Skeletal muscle satellite cell (primary cell): ENCODE measurements around the gene SNX17.
"Not testable (repeated sequence)": the region's sequence is repeated elsewhere in the genome, so short reads cannot be mapped to it uniquely, and the experiment has no call there.

Experiments used
- H3K27me3 ChIP-seq: 2 replicates; pipeline ENCODE4 v1.7.0; 2013; ENCODE audit warnings: low read length; ENCODE audit not compliant: control insufficient read depth, insufficient read depth
- H3K36me3 ChIP-seq: 2 replicates; pipeline ENCODE4 v1.7.0; 2013; ENCODE audit warnings: mild to moderate bottlenecking, control low read depth, low read length; ENCODE audit not compliant: insufficient read depth
- H3K4me1 ChIP-seq: 2 replicates; pipeline ENCODE4 v1.7.0; 2013; ENCODE audit warnings: low read length; ENCODE audit not compliant: control insufficient read depth, insufficient read depth
- H3K4me2 ChIP-seq: 2 replicates; pipeline ENCODE4 v1.7.0; 2013; ENCODE audit warnings: mild to moderate bottlenecking, low read length
- H3K4me3 ChIP-seq: 2 replicates; pipeline ENCODE4 v1.7.0; 2013; ENCODE audit warnings: low read length
- H3K9ac ChIP-seq: 2 replicates; pipeline ENCODE4 v1.7.0; 2013; ENCODE audit warnings: mild to moderate bottlenecking, low read depth, low read length, moderate library complexity
- H3K9me3 ChIP-seq: replicated peaks from 2 replicates; pipeline ENCODE4 v1.7.0; 2013; ENCODE audit warnings: mild to moderate bottlenecking, control low read depth, low read length

The SNX17 gene

DNA sequence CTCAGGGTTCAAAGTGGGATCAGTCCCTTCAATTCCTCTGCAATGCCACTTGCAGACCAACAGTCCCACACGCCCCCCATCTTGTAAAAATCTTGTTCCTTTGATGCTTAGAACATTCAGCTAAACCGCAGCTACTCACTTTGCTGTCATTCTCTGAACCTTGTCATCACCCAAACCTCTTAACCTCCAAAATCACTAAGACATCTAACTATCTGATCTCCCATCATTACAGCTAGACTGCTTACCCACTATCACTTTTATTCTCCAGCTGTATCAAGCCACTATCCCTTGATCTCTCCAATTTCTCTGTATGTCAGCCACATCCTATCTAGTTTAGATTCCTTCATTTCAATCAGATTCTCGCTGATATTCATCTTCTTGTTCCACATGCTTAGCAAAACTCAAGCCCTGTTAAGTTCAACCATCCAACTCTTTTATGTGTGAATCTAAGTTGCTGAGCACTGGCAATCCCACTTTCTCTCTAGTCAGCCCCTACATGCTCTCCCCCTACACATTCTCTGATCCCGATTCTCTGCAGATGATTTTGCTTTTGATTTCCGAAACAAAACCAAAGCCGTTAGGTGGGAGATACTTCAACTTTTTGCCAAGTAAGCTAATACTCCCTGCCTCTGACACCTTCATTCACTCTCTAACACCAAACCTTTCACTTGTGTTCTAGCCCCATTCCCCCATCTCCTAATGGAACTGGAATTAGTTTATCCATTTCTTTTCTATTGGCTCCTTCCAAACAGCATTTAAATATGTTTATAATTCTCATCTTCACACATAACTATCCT lies 18.4 kb upstream of the SNX17 start:
- Histone ChIP-seq H3K9ac (no peak overlapping the region), H3K4me2 (no peak overlapping the region), H3K4me1 (peaks cover 28% of the 10 kb centered on the region)

DNA sequence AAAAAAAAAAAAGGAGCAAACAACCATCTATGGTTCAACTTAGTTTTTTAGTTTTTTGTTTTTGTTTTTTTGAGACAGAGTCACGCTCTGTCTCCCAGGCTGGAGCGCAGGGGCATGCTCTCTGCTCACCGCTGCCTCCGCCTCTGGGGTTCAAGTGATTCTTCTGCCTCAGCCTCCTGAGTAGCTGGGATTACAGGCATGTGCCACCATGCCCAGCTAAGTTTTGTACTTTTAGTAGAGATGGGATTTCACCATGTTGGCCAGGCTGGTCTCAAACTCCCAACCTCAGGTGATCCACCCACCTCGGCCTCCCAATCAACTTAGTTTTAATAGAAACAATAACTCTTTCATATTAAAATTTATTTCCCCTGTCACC lies 17.0 kb upstream of the SNX17 start:
- H3K4me1 ChIP-seq = peaks cover 32% of the 10 kb centered on the region
- not testable (repeated sequence) for H3K27me3 ChIP-seq, H3K36me3 ChIP-seq, H3K4me3 ChIP-seq, H3K9ac ChIP-seq, H3K9me3 ChIP-seq
- peak overlapping the region; percentile 72 for H3K4me2 ChIP-seq

More for the DNA sequence above, 18.4 kb upstream of the SNX17 start:
- Histone ChIP-seq H3K9me3 (no peaks in the 10 kb centered on the region), H3K36me3 (no peaks in the 10 kb centered on the region), H3K4me3 (no peak overlapping the region), H3K27me3 (no peaks in the 10 kb centered on the region)

DNA sequence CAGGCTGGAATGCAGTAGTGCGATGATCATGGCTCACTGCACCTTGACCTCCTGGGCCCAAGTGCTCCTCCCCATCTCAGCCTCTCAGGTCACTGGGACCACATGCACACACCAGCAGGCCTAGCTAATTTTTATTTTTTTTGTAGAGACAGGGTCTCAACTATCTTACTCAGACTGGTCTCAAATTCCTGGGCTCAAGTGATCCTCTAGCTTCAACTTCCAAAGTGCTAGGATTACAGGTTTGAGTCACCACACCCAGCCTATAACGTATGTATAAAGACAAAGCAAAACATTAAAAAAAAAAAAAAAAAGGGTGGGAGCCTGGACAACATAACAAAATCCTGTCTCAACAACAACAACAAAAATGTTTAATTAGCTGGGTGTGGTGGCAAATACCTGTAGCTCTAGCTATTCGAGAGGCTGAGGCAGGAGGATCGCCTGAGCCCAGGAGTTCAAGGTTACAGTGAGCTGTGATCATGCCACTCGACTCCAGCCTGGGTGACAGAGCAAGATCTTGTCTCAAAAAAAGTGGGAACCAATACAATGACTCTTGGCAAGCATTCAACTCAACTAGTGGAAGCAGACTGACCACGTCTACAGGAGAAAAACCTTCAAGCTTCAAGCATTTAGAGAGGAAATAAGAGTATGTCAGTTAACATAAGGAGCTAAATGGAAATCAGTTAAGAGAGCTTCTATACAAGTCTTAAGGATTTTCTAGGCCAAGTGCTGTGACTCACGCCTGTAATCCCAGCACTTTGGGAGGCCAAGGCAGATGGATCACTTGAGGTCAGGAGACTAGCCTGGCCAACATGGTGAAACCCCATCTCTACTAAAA lies 16.4 kb upstream of the SNX17 start:
- Histone ChIP-seq H3K27me3 (no peaks in the 10 kb centered on the region), H3K4me2 (peak overlapping the region; percentile 72), H3K36me3 (no peaks in the 10 kb centered on the region), H3K9me3 (no peaks in the 10 kb centered on the region), H3K9ac (peak overlapping the region; percentile 44), H3K4me1 (peaks cover 32% of the 10 kb centered on the region), H3K4me3 (peak overlapping the region; percentile 20)

DNA sequence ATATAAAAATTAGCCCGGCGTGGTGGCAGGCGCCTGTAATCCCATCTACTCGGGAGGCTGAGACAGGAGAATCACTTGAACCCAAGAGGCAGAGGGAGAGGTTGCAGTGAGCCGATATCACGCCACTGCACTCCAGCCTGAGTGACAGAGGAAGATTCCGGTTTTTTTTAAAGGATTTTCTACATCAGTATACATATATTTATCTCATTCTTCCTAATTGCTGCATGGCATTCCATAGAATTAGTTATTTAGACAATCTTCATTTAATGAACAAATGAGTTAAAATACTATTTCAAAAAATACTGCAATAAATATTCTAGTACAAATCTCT lies 15.9 kb upstream of the SNX17 start:
- Histone ChIP-seq H3K4me3 (no peak overlapping the region), H3K4me1 (peaks cover 32% of the 10 kb centered on the region), H3K9ac (peak overlapping the region; percentile 44), H3K9me3 (no peaks in the 10 kb centered on the region), H3K4me2 (peak overlapping the region; percentile 72), H3K27me3 (no peaks in the 10 kb centered on the region), H3K36me3 (no peaks in the 10 kb centered on the region)

DNA sequence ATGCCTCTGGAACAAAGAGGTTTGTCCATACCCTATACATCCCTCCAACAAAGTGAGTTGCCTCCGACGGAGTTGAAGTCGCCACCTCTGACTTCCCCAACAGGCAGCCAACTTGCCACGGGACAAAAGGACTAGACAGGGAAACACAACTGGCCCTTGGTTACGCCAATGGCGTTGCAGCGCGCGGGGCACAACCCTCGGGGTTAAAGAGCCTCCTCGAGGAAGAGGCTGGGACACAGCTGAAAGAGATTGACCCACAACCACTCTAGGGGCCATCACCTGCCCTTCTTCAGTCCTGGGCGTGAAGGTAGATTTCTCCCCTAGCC lies 14.4 kb upstream of the SNX17 start:
- Histone ChIP-seq H3K36me3 (no peaks in the 10 kb centered on the region), H3K9me3 (no peaks in the 10 kb centered on the region), H3K4me1 (peaks cover 32% of the 10 kb centered on the region), H3K4me2 (peak overlapping the region; percentile 85), H3K27me3 (no peaks in the 10 kb centered on the region), H3K4me3 (peak overlapping the region; percentile 88), H3K9ac (peak overlapping the region; percentile 93)

DNA sequence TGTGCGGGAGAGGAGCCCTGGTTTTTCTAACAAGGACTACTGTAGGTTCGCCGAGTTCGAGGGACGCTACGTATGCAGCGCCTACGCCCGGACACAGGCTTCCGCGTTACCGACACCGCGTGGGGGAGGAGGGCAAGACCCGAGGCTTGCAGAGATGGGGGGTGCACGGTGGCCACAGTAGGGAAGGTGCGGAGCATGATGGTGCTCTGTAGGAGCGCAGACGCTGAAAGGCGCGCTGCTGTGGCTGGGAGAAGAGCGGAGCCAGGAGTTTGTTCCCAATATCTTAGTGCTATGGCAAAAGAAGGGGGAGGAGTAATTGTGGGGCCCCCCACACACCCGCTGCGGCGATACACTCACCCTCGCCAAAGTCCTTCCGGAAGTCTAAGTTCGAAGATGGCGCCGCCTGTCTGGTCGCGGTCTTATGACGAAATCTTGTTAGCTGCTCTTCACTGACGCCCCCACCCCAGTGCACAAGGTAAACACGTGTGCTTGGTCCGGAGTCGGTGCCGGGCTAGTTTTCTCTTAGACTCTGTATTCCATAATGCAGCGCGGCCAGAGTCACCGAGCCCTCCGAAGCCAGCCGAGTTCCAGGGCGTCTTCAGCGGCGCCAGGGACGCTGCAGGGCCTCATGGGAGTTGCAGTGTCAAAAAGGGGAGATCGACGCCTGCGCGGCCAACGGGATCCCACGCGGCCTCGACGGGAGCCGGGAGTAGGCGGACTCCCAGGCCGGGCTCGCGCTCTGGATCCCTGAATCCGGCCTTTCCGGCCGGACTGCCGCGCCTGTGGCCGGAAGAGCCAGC lies 13.8 kb upstream of the SNX17 start, which contains the start of gene GTF3C2:
GTF3C2 (minus strand) TSS at position 383 of the 800 bp plus-strand sequence. CDS start 13,210 bp downstream, outside the sequence.
- H3K9me3 ChIP-seq = no peaks in the 10 kb centered on the region
- peak within 1 kb of the TSS; percentile 93 for H3K9ac ChIP-seq
- H3K36me3 ChIP-seq = no peaks in the 10 kb centered on the region
- peaks cover 32% of the 10 kb centered on the region for H3K4me1 ChIP-seq
- H3K27me3 ChIP-seq = no peaks in the 10 kb centered on the region
- H3K4me2 ChIP-seq = peak within 1 kb of the TSS; percentile 85
- H3K4me3 ChIP-seq = peak within 1 kb of the TSS; percentile 88

DNA sequence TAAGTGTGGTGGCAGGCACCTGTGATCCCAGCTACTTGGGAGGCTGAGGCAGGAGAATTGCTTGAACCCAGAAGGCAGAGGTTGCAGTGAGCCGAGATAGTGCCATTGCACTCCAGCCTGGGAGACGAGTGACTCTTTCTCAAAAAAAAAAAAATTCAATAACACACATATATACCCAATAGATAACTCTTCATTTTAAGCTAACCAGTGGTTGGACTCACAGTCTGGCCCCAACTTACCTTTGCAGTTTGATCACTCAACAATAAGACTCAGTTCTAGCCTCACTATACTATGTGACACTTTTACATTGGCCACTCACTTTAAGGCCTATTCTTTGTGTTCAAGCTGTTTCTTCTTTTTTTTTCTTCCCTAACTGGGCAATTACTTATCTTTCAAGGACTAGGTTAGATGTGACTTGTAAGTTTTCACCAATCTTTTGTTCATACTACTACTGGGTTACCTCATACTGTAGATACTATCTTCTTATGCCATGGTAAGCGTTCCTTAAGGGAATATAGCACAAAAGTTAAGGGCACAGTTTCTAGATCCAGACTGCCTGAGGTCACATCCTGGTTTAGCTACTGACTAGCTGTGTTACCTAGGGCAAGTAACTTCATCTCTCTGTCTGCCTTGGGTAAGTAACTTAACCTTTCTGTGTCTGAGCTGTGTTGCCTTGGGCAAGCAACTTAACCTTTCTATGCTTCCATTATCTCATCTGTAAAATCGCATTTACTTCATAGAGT lies 7.6 kb upstream of the SNX17 start:
- peaks cover 38% of the 10 kb centered on the region for H3K36me3 ChIP-seq
- no peak overlapping the region for H3K9ac ChIP-seq
- no peak overlapping the region for H3K4me2 ChIP-seq
- no peak overlapping the region for H3K4me3 ChIP-seq
- H3K4me1 ChIP-seq = peaks cover 5% of the 10 kb centered on the region
- no peaks in the 10 kb centered on the region for H3K9me3 ChIP-seq
- H3K27me3 ChIP-seq = no peaks in the 10 kb centered on the region

DNA sequence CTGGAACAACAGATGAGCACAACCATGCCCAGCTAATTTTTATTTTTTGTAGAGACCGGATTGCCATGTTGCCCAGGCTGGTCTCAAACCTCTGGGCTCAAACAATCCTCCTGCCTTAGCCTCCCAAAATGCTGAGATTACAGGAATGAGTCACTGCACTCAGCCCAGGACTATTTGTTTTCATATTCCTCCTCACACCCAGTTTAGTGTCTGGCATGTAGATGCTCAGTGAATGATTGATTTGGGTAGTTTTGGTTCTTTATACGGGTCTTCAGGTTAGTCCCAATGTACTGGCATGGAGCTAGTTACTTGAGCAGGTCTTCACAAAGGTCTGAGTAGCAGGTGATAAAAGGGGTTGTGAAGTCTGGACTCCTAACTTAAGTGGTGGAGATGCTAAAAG lies 6.5 kb upstream of the SNX17 start:
- peaks cover 48% of the 10 kb centered on the region for H3K36me3 ChIP-seq
- H3K9ac ChIP-seq = no peak overlapping the region
- H3K4me2 ChIP-seq = no peak overlapping the region
- peaks cover 5% of the 10 kb centered on the region for H3K4me1 ChIP-seq
- no peaks in the 10 kb centered on the region for H3K9me3 ChIP-seq
- no peaks in the 10 kb centered on the region for H3K27me3 ChIP-seq
- H3K4me3 ChIP-seq = no peak overlapping the region

DNA sequence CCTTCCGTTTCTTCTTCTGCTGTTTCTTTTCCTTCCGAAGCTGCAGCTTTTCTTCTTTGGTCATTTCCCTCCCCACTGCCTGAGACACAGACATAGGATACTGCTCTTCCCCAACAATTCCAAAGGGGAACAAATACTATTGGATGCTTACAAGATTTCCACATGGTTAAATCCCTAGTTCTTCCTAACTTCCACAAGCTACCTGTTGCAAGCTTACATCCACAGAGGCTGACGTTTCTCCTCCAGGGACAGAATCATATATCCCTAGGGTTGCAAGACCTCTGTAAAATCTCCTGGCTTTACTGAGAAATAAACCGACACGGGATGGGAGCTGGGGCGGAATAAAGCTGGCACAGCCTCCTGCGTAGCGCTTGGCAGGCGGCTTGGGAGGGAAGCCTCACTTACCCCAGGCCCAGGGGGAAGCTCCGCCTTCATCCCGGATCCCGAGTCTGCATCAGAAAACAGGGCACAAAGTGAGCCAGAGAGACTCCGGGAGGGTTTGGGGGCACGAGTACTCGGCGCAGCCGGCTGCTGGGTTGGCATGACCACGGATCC lies 868 bp upstream of the SNX17 start:
- Histone ChIP-seq H3K36me3 (peaks cover 59% of the 10 kb centered on the region), H3K4me3 (peak overlapping the region; percentile 94), H3K9me3 (no peaks in the 10 kb centered on the region), H3K4me2 (peak overlapping the region; percentile 90), H3K4me1 (peaks cover 20% of the 10 kb centered on the region), H3K9ac (peak overlapping the region; percentile 95), H3K27me3 (no peaks in the 10 kb centered on the region)

DNA sequence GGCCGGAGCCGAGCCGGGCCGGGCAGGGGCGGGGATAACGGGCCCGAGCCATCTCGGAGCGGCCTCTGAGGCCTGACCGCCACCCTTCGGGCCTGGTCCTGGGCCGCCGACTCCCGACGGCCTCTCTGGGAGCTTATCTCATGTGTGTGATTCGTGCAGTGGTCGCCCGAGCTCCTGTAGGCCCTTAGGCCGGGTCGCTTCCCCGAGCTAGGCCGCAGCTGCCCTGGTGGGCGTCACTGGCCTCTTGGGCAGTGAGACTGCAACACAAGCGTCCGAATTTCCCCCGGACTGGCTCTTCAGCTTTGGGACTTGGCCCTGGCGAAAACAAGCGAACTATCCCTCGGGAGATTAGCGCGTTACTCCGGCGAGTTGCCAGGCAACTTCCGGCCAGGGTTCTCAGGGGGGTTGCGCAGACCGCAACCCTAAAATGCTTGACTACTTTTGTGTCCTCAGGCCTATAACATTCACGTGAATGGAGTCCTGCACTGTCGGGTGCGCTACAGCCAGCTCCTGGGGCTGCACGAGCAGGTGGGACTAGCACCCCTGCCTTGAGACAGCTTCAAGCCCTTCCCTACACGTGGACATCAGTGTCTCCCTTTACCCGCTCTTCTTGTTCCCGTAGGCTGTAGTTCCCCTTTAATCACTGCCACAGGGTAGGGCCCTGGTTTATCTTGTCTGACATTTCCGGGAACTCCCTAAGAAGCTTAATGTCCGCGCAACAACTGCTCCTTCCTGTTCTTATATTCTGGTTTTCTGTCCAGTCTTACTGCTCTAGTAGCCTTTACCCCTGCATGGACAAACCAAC lies 602 bp downstream of the SNX17 start:
- Histone ChIP-seq H3K4me1 (peaks cover 20% of the 10 kb centered on the region), H3K9ac (peak overlapping the region; percentile 98), H3K4me2 (peak overlapping the region; percentile 94), H3K9me3 (no peaks in the 10 kb centered on the region), H3K27me3 (no peaks in the 10 kb centered on the region), H3K4me3 (peak overlapping the region; percentile 94), H3K36me3 (peaks cover 64% of the 10 kb centered on the region)
